GM12873 (cell line): Measurements from ENCODE around the gene GAS7.

ENCODE experiments used
- CTCF ChIP-seq: IDR thresholded peaks from 2 replicates; pipeline ENCODE4 v1.5.1; 2012; ENCODE audit warnings: low read depth, mild to moderate bottlenecking, moderate library complexity, low read length, control low read depth; ENCODE audit not compliant: insufficient read depth; ENCODE audit errors: missing control alignments

Gene GAS7

GRCh38 chr17:10077561-10078299 is 120.7 kb downstream of the GAS7 start:
- no peak for TF ChIP-seq CTCF

DNA sequence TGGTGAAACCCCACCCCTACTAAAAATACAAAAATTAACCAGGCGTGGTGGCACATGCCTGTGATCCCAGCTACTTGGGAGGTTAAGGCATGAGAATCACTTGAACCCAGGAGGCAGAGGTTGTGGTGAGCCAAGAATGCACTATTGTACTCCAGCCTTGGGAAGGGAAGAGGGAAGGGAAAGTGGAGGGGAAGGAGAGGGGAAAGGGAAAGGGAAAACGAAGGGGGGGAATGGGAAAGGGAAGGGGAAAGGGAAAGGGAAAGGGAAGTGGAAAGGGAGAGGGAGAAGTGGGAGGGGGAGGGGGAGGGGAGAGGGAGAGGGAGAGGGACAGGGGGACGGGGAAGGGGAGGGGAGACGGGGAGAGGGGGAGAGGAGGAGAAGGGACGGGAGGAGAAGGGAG is 122.5 kb downstream of the GAS7 start:
- no peak for TF ChIP-seq CTCF

- TF ChIP-seq CTCF = no peak
Measured at GRCh38 chr17:10073941-10074340, 124.5 kb downstream of the GAS7 start.

GRCh38 chr17:10072556-10073425 is 125.6 kb downstream of the GAS7 start:
- TF ChIP-seq CTCF = no peak

DNA sequence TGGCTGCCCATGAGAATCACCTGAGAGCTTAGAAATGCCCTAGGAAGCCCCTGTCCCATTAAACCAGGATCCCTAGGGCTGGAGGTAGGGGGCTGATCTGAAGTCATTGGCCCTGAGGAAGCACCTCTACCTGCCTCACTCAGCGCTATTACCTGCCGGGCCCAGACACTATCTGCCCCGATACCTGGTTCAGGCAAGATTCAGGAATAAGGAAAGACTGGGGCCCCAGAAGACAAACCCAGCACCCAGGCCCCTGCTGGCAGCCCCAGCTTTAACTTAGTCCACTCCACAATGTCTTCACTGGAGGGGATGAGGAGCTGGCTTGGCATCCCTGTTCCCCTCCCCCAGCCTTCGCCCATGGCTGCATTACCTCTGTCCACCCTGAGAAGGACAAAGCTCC is 126.3 kb downstream of the GAS7 start:
- no peak for TF ChIP-seq CTCF

DNA sequence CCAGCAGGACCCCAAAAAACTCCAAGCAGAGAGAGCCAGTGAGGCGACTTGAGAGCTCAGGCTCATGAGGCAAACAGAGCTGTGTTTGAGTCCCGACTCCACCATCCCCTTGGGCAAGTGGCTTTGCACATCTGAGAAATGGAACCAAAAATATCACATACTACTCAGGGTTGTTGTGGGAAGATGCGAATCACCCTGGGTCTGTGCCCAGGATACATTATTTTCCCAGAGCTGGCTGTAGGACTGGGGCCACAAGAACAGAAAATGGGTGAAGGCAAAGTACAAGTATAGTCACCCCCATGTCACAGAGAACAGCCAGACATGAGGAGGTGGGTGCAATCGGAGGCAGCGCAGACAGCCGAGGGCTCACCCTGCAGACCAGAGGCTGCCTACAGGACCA is 127.3 kb downstream of the GAS7 start:
- TF ChIP-seq CTCF = no peak

DNA sequence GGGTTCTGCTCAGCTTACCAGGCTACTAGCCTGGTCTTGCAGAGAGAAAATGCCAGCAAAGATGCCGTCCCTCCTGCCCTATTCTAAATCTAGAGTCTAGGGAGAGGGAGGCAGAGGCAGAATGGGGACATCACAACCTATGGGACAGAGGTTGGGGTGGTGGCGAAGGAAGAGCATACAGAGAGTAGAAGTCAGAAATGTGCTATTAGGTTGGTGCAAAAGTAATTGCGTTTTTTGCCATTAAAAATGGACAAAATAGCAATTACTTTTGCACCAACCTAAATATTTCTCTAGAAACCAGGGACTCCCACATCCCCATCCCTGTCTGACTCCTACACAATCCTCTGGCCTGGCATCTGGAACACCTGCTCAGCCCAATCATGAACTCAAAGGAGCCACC is 127.7 kb downstream of the GAS7 start:
- TF ChIP-seq CTCF = no peak
